Measurements from ENCODE around the gene STAB1.

Gene STAB1

DNA sequence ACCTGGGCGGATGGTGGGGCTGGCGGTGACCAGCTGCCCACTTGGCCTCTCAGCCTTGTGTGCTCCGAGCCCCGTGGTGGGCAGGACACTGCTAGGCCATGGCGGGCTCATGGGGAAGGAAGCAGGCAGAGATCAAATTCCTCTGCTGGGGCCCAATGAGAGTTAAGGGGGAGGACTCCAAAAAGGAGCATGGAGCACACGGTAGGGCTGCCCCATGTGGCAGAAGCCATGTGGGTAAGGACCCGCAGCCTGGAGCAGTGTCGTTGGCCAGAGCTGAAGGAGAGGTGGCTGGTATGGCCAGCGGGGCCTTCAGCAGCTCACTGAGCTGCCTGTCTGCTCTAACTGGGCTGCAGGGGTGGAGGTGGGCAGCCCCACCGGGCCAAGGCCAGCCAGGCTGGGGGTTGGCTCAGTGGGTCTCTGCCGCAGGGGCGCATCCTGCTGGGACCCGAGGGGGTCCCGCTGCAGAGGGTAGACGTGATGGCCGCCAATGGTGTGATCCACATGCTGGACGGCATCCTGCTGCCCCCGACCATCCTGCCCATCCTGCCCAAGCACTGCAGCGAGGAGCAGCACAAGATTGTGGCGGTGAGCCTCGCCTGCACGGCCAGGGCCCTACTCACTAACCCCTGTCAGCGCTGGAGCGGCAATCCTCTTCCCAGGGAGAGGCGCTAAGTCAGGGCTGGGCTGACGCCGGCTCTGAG is 11.3 kb downstream of the STAB1 start:
- DNase-seq (ENCODE audit: low read depth in 2 of 3, low spot score in 1 of 3): no peak

DNA sequence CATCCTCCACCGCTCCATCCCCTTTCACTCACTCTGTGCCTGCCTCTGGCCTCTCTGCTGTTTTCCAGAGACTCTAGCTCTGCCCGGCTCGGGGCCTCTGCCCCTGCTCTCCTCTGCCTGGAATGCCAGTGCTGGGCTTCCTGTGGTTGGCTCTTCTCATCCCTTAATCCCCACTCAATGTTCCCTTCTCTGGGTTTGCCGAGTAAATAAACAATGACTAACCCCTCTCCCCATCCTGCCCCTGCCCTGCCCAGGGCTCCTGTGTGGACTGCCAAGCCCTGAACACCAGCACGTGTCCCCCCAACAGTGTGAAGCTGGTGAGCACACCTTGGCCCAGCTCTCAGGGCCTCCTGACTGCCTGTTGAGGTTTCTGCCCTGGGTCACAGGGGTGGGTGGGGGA is 12.2 kb downstream of the STAB1 start:
- DNase-seq (ENCODE audit: low read depth in 2 of 3, low spot score in 1 of 3): no peak

DNA sequence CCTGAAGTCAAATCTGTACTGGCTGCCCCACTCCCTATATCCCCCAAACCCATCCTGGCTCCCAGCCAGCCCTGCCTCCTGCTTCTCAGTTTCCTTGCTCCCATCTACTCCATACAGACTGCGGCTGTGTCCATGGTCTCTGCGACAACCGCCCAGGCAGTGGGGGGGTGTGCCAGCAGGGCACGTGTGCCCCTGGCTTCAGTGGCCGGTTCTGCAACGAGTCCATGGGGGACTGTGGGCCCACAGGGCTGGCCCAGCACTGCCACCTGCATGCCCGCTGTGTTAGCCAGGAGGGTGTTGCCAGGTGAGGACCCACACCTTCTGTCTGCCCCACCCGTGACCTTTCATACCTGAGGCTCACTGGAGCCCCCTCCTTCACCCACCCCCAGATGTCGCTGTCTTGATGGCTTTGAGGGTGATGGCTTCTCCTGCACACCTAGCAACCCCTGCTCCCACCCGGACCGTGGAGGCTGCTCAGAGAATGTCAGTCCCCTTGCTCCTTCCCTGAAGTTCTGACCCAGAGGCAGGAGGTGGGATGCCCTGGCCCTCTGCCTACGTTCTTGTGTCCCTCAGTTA is 14.7 kb downstream of the STAB1 start:
- no peak for DNase-seq (ENCODE audit: low read depth in 2 of 3, low spot score in 1 of 3)

DNA sequence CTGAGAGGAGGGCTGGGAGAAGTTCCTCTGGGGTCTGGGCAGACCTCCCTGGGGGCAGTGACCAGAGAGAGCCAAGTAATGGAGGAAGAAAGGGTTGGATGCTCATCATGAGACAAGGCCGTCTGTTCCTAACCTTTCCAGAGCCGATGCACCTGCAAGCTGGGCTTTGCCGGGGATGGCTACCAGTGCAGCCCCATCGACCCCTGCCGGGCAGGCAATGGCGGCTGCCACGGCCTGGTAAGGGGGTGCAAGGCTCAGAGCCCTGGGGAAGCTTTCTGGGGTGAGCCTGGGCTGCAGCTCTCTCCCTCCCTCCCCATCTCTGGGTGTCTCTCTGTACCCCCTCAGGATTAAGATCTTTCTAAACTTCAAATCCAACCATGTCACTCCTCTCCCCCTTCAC is 16.4 kb downstream of the STAB1 start:
- DNase-seq (ENCODE audit: low read depth in 2 of 3, low spot score in 1 of 3): no peak

DNA sequence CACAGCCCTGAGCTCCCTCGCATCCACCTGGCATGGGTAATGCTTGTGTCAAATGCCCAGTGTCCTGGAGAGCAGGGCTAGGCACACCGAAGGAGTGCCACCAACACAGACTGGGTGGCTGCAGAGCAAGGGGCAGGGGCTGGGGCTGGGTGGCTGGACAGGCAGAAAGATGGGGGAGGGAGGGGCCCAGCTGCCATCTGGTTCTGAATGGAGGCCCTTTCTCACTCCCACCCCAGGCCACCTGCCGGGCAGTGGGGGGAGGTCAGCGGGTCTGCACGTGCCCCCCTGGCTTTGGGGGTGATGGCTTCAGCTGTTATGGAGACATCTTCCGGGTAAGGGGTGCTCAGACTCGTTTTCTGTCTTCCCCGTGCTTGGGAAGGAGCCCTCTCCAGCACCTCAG is 17.0 kb downstream of the STAB1 start:
- no peak for DNase-seq (ENCODE audit: low read depth in 2 of 3, low spot score in 1 of 3)

GRCh38 chr3:52512727-52513126 is 17.6 kb downstream of the STAB1 start:
- no peak for DNase-seq (ENCODE audit: low read depth in 2 of 3, low spot score in 1 of 3)

DNA sequence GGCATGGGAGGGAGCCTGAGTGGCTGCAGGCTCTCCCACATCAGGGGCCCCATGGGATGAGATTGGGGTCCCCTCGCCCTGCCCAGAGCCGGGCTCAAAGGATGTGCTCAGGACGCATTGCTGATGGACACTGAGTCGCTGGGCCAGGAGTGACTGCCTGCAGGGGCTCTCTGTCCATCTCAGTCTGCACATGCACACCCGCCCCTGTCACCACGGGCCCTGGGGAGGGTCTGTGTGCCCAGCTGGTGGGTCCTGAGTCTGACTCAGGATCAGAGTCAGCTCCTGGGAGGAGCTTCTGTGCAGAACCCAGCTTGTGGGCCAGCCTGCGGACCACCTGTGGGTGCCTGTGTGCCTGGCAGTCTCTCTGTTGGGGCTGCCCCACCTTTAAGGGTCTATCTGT is 18.1 kb downstream of the STAB1 start:
- no peak for DNase-seq (ENCODE audit: low read depth in 2 of 3, low spot score in 1 of 3)

DNA sequence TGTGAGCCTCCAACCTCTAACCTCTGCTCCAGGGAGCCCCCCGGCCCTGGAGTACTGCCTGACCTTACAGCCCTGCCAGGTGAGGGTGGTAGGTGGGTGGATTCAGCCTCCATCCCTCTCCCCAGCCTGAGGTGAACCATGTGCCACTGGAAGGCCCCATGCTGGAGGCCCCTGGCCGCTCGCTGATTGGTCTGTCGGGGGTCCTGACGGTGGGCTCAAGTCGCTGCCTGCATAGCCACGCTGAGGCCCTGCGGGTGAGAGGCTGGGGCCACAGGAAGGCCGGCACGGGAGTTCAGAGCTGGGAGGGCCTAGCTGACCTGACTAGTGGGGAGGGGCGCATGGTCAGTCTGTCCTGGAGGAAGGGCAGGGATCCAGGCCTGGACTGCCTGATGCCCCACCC is 19.4 kb downstream of the STAB1 start:
- DNase-seq (ENCODE audit: low read depth in 2 of 3, low spot score in 1 of 3): no peak

DNA sequence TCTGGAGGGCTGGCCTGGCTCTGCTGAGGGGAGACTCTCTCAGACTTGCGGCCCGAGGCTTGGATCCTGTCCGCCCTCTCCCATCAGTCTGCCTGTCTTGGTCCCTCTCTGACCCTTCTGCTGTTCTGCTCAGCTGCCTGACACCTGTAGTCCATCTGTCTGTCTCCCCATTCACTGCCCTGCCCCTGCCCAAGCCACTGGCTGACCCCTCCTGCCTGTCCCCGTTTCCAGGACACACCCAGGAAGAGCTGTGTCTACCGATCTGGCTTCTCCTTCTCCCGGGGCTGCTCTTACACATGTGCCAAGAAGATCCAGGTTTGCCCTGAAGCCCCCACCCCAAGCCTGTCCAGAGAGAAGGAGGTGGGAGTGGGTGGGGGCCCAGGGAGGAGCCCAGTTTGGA is 20.1 kb downstream of the STAB1 start:
- no peak for DNase-seq (ENCODE audit: low read depth in 2 of 3, low spot score in 1 of 3)

DNA sequence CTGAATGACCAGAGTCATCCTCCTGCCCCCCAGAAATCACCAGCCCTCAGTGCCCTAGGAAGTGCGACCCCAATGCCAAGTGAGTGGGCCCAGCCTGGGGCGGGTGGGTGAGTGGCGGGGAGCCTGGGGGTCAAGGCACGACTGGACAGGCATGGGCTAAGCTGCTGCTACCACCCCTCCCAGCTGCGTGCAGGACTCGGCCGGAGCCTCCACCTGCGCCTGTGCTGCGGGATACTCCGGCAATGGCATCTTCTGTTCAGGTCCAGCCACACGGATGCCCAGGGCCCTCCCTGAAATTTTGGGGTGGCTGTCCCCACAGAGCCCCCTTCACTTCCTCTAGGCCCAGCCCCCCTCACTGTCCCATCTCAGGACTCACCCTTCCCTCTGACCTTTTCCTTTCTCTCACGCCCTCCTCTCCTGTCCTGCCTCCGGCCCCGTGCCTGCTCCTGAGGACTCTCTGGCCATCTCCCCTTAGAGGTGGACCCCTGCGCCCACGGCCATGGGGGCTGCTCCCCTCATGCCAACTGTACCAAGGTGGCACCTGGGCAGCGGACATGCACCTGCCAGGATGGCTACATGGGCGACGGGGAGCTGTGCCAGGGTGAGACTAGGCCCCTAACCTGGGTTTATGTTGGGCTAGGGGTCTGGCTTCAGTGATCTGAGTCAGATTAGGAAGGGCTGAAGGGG is 21.5 kb downstream of the STAB1 start:
- no peak for DNase-seq (ENCODE audit: low read depth in 2 of 3, low spot score in 1 of 3)

DNA sequence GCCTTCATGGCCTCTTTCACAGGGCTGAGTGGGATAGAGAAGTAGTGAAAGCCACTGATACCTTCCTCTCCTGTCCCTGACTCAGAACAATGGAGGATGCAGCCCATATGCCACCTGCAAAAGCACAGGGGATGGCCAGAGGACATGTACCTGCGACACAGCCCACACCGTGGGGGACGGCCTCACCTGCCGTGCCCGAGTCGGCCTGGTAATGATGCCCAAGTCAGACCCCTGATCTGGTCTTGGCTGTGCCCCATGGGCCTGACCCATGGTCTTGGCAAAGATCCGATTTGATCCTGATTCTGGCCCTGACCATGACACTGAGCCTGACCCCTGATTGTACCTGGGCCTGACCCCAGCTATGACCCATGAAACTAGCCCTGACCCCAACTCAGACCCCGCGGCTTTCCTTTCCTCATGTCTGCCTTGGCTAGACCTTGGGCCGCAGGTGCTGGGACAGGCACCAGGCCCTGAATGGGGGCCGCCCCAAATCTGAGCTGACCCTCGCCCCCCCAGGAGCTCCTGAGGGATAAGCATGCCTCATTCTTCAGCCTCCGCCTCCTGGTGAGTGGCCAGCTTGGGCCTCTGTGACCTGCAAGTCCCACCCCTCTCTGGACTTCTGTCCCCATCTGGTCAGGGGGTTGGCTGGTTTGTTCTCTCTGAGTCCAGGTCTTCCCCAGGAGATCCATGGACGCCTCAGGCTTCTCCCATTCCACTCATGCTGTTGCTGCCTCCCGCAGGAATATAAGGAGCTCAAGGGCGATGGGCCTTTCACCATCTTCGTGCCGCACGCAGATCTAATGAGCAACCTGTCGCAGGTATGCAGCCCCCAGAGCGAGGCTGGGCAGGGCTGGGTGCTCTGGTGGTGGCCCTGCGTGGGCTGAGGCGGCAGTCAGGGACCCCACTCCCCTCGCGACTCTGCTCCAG is 22.9 kb downstream of the STAB1 start:
- no peak for DNase-seq (ENCODE audit: low read depth in 2 of 3, low spot score in 1 of 3)

DNA sequence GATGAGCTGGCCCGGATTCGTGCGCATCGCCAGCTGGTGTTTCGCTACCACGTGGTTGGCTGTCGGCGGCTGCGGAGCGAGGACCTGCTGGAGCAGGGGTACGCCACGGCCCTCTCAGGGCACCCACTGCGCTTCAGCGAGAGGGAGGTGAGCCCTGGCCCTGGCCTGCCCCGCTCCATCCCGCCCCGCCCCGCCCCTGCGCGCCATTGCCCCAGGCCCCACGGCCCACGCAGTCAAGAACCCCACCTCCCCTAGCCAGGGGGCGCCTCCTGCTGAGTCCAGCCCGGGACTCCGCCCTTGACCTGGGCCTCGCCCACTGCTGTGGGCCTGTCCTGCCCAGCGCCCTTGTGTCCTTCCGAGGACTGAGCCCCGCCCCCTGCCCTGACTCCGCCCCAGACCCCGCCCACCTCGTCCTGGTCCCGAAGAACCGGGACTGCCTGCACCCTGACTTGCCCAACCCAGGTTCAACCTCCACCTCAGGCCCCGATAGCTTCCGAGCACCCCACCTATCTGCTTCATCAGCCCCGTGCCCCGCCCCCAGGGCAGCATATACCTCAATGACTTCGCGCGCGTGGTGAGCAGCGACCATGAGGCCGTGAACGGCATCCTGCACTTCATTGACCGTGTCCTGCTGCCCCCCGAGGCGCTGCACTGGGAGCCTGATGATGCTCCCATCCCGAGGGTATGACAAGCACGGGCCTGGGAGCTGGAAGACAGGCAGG is 23.7 kb downstream of the STAB1 start:
- DNase-seq (ENCODE audit: low read depth in 2 of 3, low spot score in 1 of 3): no peak

- DNase-seq (ENCODE audit: low read depth in 2 of 3, low spot score in 1 of 3): no peak
Observed at GRCh38 chr3:52519445-52520140, 24.5 kb downstream of the STAB1 start.

GRCh38 chr3:52520141-52520667 is 25.1 kb downstream of the STAB1 start:
- no peak for DNase-seq (ENCODE audit: low read depth in 2 of 3, low spot score in 1 of 3)

- DNase-seq (ENCODE audit: low read depth in 2 of 3, low spot score in 1 of 3): no peak
Observed at GRCh38 chr3:52520716-52521487, 25.8 kb downstream of the STAB1 start.

GRCh38 chr3:52521488-52521824 is 26.3 kb downstream of the STAB1 start:
- DNase-seq (ENCODE audit: low read depth in 2 of 3, low spot score in 1 of 3): no peak

GRCh38 chr3:52521881-52522650 is 26.9 kb downstream of the STAB1 start:
- DNase-seq (ENCODE audit: low read depth in 2 of 3, low spot score in 1 of 3): no peak

DNA sequence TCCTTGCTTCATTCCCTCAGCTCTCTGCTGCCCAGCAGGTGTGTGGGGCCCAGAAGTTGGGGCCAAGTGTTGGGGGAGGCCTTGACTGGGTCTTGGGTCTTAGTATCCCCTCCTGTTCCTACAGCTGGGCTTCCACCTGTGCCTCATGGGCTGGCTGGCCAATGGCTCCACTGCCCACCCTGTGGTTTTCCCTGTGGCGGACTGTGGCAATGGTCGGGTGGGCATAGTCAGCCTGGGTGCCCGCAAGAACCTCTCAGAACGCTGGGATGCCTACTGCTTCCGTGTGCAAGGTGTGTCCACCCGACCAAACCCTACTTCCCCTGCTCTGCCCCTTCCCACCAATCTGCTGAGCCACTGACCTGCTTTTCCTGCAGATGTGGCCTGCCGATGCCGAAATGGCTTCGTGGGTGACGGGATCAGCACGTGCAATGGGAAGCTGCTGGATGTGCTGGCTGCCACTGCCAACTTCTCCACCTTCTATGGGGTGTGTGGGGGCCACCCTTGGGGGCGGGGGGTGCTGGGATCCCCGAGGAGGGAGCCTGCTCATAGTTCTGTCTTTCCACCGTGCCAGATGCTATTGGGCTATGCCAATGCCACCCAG is 27.6 kb downstream of the STAB1 start:
- DNase-seq (ENCODE audit: low read depth in 2 of 3, low spot score in 1 of 3): no peak
